ENCODE measurements around the gene STXBP1.
A peak's percentile ranks its signal among the peaks of the same experiment; 100 is the strongest.

Gene STXBP1

DNA sequence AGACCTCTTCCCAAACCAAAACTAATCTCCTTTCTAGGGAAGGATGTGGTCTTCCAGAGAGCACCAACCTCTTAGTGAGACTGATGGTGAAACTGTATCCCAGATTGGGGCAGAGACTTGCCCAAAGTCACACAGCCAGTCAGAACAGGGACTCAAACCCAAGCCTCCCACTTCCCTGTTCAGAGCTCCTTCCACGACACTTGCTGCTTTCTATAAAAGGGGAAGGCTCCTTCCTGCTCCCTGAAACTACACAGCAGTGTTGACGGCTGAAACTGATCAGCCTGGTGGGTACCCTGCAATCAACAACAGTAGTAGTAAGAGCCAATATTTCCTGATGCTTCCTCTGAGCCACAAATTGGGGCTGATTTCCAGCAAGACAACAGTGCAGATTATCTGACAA, 121.5 kb downstream of the STXBP1 start:
- peaks cover 7% of the 10 kb centered on the region for H3K27me3 Mint-ChIP-seq (ENCODE audit: low read depth)
- peak overlapping the region in 1 of 3 experiments; percentile 30 for H3K27ac Mint-ChIP-seq
- H3K36me3 Mint-ChIP-seq (ENCODE audit: low read depth), result peaks cover 6% of the 10 kb centered on the region
- TF ChIP-seq, protein P1, sequence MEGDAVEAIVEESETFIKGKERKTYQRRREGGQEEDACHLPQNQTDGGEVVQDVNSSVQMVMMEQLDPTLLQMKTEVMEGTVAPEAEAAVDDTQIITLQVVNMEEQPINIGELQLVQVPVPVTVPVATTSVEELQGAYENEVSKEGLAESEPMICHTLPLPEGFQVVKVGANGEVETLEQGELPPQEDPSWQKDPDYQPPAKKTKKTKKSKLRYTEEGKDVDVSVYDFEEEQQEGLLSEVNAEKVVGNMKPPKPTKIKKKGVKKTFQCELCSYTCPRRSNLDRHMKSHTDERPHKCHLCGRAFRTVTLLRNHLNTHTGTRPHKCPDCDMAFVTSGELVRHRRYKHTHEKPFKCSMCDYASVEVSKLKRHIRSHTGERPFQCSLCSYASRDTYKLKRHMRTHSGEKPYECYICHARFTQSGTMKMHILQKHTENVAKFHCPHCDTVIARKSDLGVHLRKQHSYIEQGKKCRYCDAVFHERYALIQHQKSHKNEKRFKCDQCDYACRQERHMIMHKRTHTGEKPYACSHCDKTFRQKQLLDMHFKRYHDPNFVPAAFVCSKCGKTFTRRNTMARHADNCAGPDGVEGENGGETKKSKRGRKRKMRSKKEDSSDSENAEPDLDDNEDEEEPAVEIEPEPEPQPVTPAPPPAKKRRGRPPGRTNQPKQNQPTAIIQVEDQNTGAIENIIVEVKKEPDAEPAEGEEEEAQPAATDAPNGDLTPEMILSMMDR (IDR thresholded peaks at IDR 0.05; ENCODE audit: unreplicated experiment in 3 of 3), result no peak
- no peaks in the 10 kb centered on the region for H3K4me1 Mint-ChIP-seq
- no peaks in the 10 kb centered on the region for H3K9me3 Mint-ChIP-seq
- H3K4me3 Mint-ChIP-seq, result peak overlapping the region; percentile 86 to 88 (median 87)

GRCh38 chr9:127734247-127734746, 122.2 kb downstream of the STXBP1 start:
- no peaks in the 10 kb centered on the region for H3K9me3 Mint-ChIP-seq
- H3K4me1 Mint-ChIP-seq, result no peaks in the 10 kb centered on the region
- H3K27ac Mint-ChIP-seq, result peak overlapping the region in 2 of 3 experiments; percentile 75 to 76
- H3K27me3 Mint-ChIP-seq (ENCODE audit: low read depth), result peaks cover 5% of the 10 kb centered on the region
- peaks cover 6% of the 10 kb centered on the region for H3K36me3 Mint-ChIP-seq (ENCODE audit: low read depth)
- TF ChIP-seq, protein P1 (IDR thresholded peaks at IDR 0.05; ENCODE audit: unreplicated experiment in 3 of 3), result no peak
- H3K4me3 Mint-ChIP-seq, result peak overlapping the region; percentile 86 to 88 (median 87)

GRCh38 chr9:127734747-127735529, 122.9 kb downstream of the STXBP1 start, which contains the start of gene TOR2A:
TOR2A (minus strand) TSS chr9:127735294; CDS start chr9:127735270, 24 bp downstream.
- no peaks in the 10 kb centered on the region for H3K4me1 Mint-ChIP-seq
- peaks cover 6% of the 10 kb centered on the region for H3K36me3 Mint-ChIP-seq (ENCODE audit: low read depth)
- H3K4me3 Mint-ChIP-seq, result peak within 1 kb of the TSS; percentile 87 to 94 (median 88)
- H3K27ac Mint-ChIP-seq, result peak within 1 kb of the TSS; percentile 64 to 88 (median 75)
- TF ChIP-seq, protein P1 (IDR thresholded peaks at IDR 0.05; ENCODE audit: unreplicated experiment in 3 of 3), result peak; percentile 92 to 94 (median 93)
- peaks cover 3% of the 10 kb centered on the region for H3K27me3 Mint-ChIP-seq (ENCODE audit: low read depth)
- no peaks in the 10 kb centered on the region for H3K9me3 Mint-ChIP-seq

DNA sequence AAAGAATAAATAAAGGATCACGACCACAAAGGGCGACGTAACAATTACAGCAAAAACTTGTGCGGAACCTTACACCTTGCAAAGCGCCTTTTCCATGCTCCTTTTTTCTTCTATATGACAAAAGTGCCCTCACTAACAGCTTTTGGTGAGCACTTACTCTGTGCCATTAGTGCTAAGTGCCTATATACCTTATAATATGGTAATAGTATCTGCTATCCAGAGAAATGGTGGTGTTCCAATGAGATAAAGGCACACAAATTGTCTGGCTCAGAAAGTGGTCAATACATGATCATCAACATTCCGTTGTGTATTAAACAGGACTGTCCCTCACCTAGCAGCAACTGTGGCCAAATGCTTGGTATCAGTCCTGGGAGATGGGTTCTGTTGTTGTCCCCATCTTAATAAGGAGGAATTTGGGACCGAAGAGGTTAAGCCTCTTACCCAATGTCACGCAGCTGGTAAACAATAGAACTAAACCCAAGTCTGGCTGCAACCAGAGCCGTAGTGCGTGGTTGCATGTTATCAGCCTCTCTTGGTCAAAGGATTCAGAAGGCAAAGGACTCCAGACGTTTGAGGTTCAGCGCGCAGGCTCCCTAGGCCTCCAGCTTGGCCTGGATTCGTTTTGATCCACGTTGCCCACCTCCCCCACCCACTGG, 123.6 kb downstream of the STXBP1 start:
- Mint-ChIP-seq H3K9me3 (no peaks in the 10 kb centered on the region), H3K4me1 (no peaks in the 10 kb centered on the region), H3K4me3 (peak overlapping the region; percentile 86 to 94 (median 88)), H3K36me3 (ENCODE audit: low read depth) (peaks cover 6% of the 10 kb centered on the region), H3K27ac (peak overlapping the region; percentile 64 to 88 (median 64)), H3K27me3 (ENCODE audit: low read depth) (peaks cover 3% of the 10 kb centered on the region)
- TF ChIP-seq, protein P1 (IDR thresholded peaks at IDR 0.05; ENCODE audit: unreplicated experiment in 3 of 3), result no peak

DNA sequence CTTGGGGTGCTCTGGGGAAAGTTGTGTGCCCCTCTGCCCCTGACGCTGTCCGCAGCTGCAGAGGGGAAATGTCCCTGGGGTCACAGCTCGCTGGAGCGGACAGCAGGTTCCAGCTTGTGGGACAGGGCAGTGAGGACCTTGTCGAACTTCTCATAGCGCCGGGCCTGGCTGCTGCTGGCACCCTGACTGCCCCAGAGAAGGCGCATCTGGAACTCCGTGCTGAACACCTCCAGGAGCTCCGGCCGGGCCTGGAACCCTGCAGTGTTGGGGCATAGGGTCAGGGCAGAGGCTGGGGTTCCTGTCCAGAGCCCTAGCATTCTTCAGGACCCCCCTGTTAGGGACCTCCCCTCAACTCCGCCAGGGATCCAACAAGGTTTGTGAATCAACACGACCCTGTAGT, 126.6 kb downstream of the STXBP1 start:
- H3K27me3 Mint-ChIP-seq (ENCODE audit: low read depth), result peaks cover 12% of the 10 kb centered on the region
- H3K4me1 Mint-ChIP-seq, result no peaks in the 10 kb centered on the region

More for the DNA sequence above, 126.6 kb downstream of the STXBP1 start:
- TF ChIP-seq, protein P1 (IDR thresholded peaks at IDR 0.05; ENCODE audit: unreplicated experiment in 3 of 3), result no peak
- no peak overlapping the region for H3K27ac Mint-ChIP-seq
- H3K36me3 Mint-ChIP-seq (ENCODE audit: low read depth), result peaks cover 6% of the 10 kb centered on the region
- no peak overlapping the region for H3K4me3 Mint-ChIP-seq
- H3K9me3 Mint-ChIP-seq, result no peaks in the 10 kb centered on the region

All from nephron (organoid).